NCI-H748 treated with DMSO at 0.1 percent for 48 hours (cell line): ENCODE data around the gene ZAR1.

Experiments
- DNase-seq: peaks from one replicate; lab custom pipeline; 2025; lab: John Stamatoyannopoulos, UW

ZAR1 gene

DNA sequence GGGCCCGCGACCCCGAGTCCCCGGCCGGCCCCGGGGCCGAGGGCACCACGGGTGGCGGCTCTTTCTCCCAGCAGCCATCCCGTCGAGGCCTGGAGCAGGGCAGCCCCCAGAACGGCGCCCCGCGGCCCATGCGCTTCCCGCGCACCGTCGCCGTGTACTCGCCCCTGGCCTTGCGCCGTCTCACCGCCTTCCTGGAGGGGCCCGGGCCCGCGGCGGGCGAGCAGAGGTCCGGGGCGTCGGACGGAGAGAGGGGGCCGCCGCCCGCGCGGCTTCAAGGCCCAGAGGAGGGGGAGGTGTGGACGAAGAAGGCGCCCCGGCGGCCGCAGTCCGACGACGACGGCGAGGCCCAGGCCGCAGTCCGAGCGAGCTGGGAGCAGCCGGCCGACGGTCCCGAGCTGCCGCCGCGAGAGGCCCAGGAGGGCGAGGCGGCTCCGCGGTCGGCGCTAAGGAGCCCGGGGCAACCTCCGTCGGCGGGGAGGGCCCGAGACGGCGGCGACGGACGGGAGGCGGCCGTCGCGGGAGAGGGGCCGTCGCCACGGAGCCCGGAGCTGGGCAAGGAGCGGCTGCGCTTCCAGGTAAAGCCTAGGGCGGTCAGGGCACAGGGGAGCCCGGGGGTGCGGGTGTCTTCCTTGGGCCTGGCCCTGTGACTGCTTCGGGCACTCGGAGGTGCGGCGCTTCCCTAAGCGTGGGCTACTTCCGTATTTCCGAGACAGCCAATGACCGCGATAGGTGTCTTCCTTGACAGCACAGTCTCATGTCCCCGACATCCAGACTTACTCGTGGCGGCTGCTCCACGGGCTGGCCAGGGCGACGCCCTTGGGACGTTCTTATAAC lies 845 bp downstream of the ZAR1 start:
- DNase-seq: no peak

DNA sequence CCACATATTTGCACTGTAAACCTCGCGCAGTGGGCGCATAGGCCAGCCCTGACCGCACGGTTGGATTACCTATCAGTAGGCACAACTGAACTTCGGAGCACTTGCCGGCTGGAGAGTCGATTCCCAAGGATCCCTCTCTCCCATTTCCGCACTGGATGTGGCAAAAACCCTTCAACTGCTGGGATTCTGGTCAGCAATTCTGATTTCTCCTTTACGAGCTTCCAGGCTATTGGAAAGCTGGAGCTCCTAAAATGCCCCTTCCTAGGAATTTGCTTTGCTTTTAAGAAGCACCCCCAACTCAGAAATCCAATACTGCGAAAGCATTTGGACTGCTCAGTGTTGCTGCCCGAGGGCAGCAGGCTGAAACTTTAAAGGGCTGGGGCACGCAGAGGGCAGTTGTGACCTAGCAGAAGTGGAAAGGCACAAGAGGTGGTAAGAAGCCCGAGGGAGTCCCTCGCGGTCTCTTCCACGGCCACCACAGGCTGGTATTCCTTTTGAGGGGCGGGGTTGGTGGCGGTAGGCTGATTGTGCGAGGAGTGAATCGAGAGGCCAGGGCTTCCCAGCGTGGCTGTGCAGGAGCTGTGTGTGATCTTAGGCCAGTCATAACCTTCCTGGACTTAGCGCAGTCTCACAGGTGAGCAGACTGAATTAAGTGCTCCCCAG lies 1.6 kb downstream of the ZAR1 start:
- no peak for DNase-seq

DNA sequence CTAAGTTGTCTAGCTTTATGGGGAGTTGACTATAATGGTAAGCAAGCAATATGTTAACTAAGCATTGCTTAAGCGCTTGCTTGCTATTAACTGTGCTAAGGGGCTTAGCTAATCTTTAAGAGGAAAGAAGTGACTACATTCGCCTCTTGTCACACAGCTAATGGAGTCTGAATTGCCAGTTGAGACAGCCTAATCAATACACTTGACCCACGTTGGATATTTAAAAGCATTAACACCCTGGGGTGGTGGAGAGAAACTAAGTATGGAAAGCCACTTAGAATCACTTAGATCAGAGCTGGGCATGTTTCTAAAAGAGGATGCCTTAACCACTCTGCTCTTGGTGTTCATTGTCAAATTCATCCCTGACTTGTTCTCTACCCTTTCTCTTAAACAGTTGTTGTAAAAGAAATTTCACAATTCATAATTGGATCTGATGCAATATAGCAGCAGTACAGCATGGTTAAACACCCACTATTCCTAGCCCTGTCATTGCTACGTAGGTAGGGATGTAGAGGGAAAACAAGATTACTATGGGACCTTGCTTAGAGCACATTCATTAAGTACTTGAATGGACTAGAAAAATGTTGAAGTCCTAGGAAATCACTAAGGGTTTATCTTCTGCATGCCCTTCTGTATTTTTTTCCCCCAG lies 3.5 kb downstream of the ZAR1 start:
- DNase-seq: no peak

DNA sequence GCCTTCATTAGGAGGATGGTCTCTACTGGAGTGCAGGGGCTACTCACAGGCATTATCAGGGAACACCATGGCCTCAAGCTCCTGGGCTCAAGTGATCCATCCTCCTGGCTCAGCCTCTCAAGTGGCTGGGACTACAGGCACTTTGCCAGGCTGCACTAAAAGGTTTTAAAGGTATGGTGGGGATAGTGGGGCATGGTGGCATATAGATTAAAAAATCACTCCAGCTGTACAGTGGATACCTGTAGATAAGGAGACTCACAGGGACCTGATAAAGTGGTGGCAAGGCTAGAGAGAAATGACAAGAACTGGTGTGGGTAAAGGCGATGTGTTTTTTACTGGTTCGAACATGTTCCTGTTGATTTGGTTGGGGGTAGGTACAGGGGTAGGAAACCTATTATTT lies 5.9 kb downstream of the ZAR1 start:
- DNase-seq: no peak

DNA sequence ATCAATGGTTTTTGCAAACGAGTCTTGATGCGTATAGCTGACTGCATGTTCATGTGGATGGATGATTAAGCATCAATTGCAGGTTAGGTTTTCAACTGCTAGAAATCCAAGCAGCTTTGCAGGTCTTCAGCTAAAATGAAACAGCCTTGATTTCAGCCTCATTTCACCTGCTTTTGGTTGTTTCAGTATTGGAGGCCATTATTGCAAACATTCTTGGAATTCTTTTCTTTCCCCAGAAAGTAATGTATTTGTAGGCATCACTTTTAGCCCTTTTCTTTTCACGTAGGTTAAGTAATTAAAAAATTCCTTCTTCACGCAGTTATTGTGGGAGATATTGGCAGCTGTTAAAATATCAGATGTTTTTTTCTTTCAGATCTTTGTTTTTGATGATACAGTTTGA lies 8.8 kb downstream of the ZAR1 start:
- no peak for DNase-seq

DNA sequence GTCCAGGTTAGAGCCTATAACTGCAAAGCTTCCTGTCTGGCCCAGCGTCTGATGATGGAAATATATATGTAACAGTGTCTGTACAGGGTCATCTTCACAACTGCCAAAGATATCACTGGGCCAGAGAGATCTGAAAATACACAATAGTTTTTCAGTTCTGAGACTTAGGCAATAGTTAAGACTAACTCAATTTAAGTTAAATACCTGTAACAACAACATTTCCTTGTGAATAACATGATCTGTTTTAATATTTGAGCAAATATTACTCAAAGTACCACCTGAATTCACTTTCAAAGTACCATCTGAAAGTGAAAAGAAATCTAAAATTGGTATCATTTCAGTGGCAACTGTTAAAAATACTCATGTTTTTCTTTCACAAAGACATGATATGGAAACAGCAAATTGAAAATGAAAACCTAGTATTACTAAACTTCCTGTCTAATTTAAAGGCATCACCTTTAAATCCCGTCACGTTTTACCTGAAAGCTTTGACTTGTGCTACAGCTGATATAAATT lies 9.6 kb downstream of the ZAR1 start:
- DNase-seq: no peak

DNA sequence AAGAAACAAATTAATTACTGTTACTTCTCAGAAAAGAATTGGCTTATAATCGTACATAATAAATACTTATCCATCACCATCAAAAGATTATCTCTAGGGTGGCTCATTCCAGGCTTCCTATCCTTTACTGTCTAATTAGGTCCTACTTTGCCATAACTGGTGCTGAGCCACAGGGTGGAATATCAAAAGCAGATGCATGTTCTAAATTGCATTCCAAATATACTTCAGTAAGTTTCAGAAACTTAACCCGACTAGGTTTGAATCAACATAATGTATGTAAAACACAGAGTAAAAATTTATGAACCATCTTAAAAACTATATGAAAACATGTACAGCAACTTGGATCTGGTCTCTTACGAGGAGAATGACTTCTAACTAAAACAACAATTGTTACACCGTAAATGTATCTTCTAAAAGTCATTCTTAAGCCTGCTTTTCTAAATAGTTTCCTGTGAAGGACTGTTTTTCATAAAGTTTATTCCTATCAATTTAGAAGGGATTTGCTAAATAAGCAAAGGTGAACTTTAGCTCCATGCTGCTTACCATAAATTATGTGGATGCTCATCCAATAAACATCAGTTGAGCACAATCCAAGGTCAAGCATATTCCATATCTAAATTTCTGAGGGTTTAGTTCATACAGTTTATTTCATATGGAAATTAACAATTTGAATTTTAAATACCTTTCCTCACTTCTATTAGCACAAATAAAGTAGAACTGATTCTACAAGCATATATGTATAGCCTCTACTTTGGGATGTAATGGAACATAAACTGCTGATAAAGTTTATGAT lies 13.4 kb downstream of the ZAR1 start:
- DNase-seq: no peak

DNA sequence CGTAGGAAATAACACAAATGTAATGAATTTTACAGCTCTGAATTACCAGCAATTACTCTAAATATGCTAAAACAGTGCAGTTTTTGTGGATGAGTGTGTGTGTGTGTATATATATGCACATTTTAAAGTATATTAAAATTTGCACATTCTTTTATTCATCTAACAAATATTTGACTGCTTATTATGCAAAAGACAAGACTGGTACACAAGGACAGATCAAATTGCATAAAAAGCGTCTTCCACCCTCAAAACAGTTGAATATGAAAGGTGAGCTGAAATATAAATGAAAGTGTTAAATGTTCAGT lies 13.9 kb downstream of the ZAR1 start:
- DNase-seq: no peak

DNA sequence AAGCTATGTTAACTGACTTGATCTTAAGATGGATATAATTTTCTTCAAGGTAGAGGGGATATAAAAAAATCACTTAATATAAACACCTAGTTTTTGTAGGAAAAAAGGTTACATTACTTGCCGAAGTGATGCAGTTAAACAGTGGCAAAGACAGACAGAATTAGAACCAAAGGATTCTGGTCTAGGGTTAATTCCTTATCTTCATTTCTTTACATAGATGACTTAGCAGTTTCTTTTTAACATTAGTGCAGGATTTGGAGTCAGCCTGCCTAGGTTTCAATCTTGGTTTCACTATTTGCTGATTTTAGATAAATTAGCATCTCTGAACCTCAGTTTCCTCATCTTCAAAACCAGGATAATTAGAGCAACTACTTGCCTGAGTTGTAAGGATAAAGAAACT lies 14.3 kb downstream of the ZAR1 start:
- DNase-seq: no peak

DNA sequence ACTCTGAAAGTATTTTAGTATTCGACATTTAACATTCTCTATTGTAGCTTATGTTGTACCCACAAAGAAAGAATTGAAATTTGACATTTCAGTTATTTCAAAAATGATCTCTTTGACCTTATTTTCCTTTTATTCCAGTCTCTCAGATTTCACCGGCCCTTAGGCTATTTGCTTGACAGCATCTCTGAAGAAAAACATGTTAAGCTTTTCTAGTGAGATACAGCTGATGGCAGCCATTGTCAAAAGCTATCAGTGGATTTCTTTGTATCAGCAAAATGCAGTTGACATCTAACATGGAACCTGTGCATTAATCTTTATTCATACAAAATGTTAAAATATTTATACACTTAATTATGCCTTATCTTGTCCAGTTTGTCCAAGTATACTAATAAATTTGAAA lies 16.7 kb downstream of the ZAR1 start:
- DNase-seq: no peak

DNA sequence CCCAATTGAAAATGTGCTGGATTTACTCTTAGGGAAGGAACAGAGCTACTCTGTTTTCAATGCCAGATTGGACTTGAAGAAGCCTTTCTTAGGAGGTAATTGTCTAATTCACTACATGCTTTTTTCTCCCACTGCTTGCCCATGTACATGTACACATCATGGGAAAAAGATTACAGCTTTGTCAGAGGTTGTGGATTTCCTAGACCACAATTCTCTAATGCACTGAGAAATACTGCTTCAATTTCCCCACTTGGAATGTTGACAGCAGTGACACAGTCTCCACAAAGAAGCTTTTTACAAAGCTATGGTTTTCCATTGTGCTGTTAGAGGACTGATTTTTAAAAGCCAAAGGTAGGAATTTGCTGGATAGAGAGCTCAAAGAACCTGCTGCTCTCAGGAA lies 19.5 kb downstream of the ZAR1 start:
- DNase-seq: no peak

DNA sequence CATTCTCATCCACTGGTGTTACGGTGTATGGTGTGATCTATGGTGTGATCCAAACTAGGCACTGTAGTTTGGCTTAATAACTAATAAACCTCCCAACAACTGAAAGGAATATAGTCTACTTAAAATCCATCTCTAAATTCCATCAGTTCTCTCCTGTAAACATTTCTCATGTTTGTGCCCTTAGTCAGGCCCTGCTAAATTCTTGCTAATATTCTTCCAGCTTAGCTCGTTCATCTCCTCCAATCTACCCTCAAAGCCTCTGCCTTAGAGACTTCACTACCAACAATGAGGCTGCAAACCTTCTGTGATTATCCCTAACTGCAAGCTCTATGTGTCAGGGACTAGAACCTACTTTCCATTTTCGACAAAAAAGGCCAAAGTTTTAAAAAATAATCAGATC lies 28.1 kb downstream of the ZAR1 start:
- DNase-seq: no peak

DNA sequence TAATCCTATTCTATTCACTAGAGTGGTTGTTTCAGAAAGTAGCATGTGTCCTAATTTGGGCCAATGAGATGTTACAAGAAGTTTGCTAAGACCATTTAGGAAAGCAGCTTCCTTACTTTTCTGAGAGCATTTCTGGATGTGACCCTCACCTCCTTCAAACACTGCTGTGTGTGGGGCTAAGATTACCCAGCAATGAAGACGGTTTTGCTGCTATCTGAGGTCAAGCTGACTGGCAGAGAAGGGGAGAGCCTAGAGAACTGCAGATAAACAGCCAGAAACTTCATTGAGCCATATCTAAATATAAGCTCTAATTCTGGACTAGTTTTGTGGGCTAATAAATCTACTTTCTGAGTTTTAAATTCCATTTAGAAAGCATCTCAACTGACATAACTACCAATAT lies 36.4 kb downstream of the ZAR1 start:
- no peak for DNase-seq

DNA sequence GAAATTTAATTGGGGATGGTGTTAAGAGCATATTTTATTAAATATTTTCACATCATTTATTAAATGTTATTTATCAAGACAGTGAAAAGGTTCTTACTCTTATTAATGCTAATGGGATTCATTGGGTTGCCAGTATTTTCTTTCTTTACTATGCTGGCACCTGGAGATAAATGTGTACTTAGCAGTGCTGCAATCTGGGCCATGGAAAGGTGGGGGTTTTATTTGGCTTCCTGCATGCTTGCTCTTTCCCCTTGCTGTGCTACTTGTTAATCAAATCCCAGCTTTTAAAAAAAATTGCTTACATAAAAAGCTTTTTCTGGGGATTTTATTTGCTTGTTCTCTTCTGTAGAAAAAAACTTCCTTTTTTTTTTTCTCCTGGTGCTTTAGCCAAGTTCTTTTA lies 48.3 kb downstream of the ZAR1 start:
- peak; percentile 30 for DNase-seq

DNA sequence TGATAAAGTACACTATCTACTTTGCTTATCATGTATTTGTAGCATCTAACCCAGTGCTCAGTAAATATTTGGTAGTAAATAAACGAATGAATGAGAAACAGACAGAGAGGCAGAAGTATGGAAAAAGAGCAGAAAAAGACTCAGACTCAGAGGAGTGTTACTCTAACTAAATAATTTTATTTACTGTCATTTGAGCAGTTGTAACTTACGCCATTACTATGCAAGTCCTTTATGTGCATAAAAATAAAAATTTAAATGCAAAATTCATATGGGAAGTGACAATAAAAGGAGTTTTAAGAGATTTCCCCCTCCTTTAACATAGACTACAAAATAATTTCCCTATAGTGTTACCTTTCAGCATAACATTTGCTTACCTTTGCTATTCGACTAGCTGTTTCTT lies 49.5 kb downstream of the ZAR1 start:
- DNase-seq: no peak

DNA sequence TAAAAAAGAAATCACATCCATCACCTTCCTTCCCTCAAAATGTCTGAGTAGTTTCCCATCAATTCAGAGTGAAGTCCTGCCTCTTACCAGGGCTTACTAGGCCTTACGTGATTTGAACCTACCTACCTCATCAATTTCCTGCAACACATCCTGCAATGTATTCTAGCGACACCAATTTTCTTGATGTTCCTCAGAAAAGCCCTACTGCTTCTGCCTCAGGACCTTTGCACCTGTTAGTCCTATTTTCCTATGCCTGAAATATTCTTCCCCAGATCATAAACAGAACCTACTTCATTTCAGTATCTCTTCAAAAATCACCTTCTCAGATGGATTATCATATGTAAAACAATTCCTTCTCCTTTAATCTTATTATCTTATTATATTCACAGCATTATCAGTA lies 52.8 kb downstream of the ZAR1 start:
- no peak for DNase-seq

DNA sequence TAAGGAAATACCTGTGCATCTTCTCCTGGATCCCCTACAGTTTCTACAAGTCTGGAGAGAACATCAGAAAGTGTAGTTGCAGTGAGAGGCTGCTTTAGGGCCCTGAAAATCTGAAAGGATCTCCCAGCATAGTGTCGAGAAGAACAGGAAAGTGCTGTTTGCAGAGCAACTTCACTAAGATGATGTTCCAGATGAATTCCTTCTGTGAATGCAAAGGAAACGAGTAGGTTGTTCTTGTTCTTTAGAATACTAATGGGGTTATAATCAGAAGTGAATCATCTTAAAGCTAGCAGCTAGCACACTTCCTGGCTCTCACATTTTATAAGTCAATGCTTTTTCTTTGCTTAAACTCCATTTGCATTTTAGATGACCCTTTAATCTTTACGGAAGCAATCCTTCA lies 53.7 kb downstream of the ZAR1 start:
- DNase-seq: no peak
